ENCODE results near the gene ST3GAL5. TPM values are rescaled to one million over a fixed set of nuclear protein-coding genes. Genes with fewer than 3 reads are reported as not detected.

Gene ST3GAL5
- total RNA-seq, 1 donor from 2014 or later: 7.7 TPM

DNA sequence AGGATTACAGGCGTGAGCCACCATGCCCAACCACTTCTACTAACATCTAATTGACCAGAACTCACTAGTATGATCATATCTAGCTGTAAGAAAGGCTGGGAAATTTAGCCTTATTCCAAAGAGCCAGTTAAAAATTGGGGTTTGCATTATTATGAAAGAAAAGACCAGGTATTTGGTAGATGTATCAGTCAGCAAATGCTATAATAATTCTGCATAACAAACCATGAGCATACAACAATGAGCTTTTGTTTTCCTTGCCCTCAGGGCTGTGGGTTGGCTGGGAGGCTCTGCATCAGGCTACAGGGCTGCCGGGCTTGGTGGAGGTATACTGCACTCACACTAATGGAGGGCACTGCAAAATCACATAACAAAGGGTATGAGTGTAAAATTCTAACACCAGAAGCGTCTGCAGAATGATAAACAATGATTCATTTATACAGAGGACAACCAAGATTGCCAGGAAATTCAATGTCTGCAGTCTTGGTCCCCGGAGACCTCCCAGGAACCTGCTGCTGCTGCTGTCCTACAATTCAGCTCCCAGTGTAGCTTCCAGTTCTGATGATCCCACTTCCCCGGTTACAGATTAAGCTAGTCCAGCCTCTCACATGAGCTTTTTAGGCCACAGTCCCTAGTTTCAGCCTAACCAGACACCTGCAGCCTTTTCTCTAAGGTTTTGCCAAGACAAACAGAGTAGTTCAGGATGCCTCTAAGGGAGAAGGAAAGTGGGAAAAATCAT, 32.2 kb upstream of the ST3GAL5 start:
- ATAC-seq: peak; percentile 74
- intact Hi-C loops (cut with micrococcal nuclease): no loop called here
- peak; percentile 57 for DNase-seq

DNA sequence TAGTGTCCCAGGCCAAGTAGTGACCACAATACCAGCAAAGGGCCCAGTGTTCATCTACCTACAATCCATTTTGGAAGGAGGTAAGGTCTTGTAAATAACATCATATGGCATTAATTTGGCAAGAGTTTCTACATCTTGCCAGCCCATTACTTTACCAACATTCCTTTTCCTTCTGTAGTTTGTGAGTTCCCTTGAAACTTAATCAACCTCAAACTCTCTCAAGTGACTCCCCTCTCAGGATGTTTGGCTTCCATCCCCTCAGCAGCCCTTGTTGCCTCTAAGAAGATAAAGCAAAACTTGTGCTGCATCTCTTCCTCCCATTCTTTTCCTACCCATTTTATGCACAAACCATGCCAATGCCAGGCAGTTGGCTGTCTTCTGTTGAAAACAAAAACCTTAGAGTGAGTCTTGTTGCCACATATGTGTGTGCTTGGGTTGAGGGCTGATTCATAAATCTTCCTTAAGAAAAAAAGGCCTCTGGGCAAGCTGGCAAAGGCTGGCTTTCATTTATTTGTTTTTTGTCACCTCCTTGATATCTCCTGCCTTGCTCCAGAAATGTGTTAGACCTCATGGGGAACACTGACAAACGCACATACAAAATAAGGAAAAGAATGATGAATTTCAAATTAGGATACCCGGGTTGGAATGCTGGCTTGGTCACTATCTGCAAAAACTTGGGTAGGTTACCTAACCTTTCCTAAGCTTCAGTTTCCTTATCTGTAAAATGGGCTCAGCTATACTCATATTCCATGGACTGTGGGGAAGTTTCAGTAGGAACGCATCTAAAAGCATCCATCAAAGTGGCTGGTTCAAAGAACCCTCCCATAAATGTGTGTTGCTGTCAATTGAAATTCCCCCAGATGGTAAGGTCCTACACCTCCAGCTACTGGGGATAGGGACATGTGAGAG, 29.4 kb upstream of the ST3GAL5 start:
- intact Hi-C loops (cut with micrococcal nuclease): no loop called here

GRCh38 chr2:85915606-85916303, 27.0 kb upstream of the ST3GAL5 start:
- DNase-seq: no peak
- no peak for ATAC-seq
- intact Hi-C loops (cut with micrococcal nuclease): no loop called here

More for the DNA sequence above, 29.4 kb upstream of the ST3GAL5 start:
- no peak for DNase-seq
- ATAC-seq: no peak

GRCh38 chr2:85914922-85915321, 26.1 kb upstream of the ST3GAL5 start:
- no peak for DNase-seq
- intact Hi-C loops (cut with micrococcal nuclease): no loop called here
- ATAC-seq: no peak

DNA sequence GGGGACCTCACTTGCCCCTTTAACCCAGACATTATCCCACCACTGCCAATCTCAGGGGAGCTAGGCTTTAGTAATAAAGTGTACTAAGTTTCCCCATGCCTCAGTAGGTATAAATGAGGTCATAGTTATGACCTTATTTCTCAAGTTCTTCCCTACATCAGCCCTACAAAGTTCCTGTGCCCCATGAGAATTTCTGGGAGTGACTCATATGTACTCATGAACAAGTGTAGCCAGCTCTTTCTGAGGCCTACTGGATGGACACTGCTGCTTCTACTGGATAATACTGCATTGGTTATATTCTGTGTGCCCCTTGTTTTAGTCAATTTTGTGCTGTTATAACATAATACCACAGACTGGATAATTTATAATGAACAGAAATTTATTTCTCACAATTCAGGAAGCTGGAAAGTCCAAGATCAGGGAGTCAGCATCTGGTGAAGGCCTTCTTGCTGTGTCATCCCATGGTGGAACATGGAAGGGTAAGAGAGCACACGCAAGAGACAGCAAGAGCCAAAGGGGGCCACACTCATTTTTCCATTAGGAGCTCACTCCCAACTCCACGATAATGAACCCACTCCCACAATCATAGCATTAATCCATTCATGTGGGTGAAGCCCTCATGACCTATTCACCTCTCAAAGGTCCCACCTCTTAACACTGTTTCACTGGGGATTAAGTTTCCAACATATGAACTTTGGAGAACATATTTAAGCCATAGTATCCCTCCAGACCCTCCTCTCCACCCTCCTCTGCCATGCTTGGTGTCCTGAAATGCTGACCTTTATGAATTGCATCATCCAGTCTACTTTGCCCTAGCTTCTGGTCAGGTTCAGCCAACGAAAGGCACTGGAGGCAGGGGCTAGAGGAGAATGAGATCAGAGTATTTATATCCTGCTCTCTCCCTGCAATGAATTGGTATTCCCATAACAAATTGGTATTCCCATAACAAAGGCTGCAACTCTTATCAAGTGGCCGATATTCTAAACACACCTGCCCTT, 25.4 kb upstream of the ST3GAL5 start:
- DNase-seq: no peak
- peak; percentile 89 for ATAC-seq
- intact Hi-C loops (cut with micrococcal nuclease): no loop called here

- intact Hi-C loops (cut with micrococcal nuclease): no loop called here
- ATAC-seq: peak; percentile 17
- no peak for DNase-seq
These were observed 23.3 kb upstream of the ST3GAL5 start for GRCh38 chr2:85911814-85912692.

GRCh38 chr2:85911097-85911496, 22.3 kb upstream of the ST3GAL5 start:
- DNase-seq: no peak
- intact Hi-C loops (cut with micrococcal nuclease): no loop called here

DNA sequence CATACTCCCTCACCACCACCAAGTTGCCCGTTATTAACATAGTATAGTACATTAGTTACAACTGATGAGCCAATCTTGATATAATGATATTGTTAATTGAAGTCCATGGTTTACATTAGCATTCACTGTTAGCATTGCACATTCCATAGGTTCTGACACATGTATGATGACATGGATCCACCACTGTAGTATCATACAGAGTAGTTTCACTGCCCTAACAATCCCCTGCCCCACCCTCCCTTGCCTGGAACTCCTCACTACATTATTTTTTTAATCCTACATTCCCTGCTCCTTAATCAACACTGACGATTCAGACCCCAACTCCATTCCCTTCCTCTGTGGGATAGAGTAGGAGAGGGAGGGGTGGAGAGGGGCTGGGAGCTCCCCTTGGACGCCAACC, 20.2 kb upstream of the ST3GAL5 start:
- intact Hi-C loops (cut with micrococcal nuclease): no loop called here
- no peak for DNase-seq
- ATAC-seq: no peak

More at GRCh38 chr2:85911097-85911496, 22.3 kb upstream of the ST3GAL5 start:
- no peak for ATAC-seq

GRCh38 chr2:85908506-85908905, 19.7 kb upstream of the ST3GAL5 start:
- intact Hi-C loops (cut with micrococcal nuclease): no loop called here
- ATAC-seq (no peak), DNase-seq (no peak)

DNA sequence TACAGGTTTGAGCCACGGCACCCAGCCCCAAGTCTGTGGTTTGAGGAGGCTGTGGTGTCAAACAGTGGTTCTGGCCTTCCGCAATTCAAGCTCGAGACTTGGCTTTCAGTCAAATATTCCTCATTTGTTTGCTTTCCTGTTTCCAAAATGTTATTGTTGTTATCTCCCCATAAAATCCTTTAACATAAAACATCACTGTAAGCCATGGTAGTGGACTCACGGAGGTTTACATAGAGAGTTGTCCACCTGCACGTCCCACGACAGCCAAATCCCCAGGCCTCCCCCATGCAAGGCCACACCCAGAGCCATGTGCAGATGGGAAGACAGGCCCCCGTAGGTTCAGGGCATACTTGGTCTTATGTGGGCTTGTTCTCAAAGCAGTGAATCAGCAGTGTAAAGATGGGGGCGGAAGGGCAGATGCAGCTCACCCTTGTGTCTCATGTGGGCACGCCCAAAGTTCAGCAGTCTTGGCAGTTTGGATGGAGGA, 18.9 kb upstream of the ST3GAL5 start:
- intact Hi-C loops (cut with micrococcal nuclease): no loop called here
- DNase-seq (no peak), ATAC-seq (no peak)

- intact Hi-C loops (cut with micrococcal nuclease): no loop called here
- DNase-seq: no peak
These were observed 18.0 kb upstream of the ST3GAL5 start for GRCh38 chr2:85906748-85907147.

DNA sequence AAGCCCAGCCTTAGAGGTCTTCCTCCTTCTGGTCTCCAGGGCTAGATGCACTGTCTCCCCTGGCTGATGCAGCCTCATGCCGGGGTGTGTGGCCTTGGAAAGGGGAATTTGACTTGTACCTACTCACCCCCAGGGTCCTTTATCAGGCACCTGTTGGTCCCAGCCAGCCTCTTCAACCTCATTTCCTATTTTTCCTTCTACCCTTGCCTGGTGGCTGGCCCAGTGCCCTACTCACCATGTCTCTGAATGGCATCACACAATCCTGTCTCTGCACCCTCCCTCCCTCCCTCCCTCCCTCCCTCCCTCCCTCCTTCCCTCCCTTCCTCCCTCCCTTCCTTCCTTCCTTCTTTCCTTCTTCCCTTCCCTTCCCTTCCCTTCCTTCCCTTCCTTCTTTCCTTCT, 17.1 kb upstream of the ST3GAL5 start:
- intact Hi-C loops (cut with micrococcal nuclease): no loop called here
- peak; percentile 16 for ATAC-seq
- DNase-seq: no peak

More at GRCh38 chr2:85906748-85907147, 18.0 kb upstream of the ST3GAL5 start:
- ATAC-seq: no peak

GRCh38 chr2:85905187-85905666, 16.4 kb upstream of the ST3GAL5 start:
- no peak for DNase-seq
- intact Hi-C loops (cut with micrococcal nuclease): no loop called here
- ATAC-seq: peak; percentile 73

- DNase-seq: no peak
- intact Hi-C loops (cut with micrococcal nuclease): no loop called here
- no peak for ATAC-seq
These were observed 15.1 kb upstream of the ST3GAL5 start for GRCh38 chr2:85903849-85904248.

DNA sequence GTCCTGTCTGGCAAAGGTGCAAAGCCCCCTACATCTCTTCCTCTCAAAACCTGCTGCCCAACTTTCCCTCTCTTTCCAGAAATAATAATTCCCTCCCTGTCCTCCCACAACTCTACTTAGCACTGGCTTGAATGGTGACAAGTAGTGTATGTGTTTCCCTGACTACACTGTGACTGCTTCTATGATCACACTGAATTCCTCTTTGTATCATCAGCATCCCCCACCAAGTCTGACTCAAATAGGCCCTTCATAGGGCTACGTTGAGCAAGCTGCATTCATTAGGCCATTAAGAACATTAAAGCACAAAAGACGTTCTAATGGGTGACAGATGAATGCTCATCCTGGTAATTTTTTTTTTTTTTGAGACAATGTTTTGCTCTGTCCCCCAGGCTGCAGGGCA, 13.7 kb upstream of the ST3GAL5 start:
- intact Hi-C loops (cut with micrococcal nuclease): no loop called here
- DNase-seq (no peak), ATAC-seq (no peak)

DNA sequence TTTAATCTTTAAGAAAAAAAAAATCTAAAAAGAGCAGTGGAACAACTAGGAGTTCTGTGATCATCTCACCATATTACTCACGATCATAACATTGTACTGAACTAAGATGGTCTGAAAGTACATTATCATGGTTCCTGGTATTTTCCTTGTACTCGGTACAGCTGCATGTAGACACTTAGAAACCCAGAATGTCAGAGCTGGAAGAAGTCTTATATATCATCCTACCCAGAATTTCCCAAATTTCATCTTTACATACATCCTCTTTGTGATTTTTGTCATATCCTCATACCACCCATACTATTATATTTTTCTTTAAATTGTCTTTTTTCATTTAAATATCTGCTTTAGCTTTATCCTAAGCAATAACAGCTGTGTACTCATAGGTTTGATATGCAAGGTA, 12.4 kb upstream of the ST3GAL5 start:
- no peak for DNase-seq
- intact Hi-C loops (cut with micrococcal nuclease): no loop called here
- no peak for ATAC-seq

GRCh38 chr2:85900366-85900765, 11.6 kb upstream of the ST3GAL5 start:
- intact Hi-C loops (cut with micrococcal nuclease): no loop called here
- no peak for DNase-seq
- ATAC-seq: no peak

Measured in left ventricle myocardium superior (tissue), 1 donor.